Thoracic aorta (tissue), 2 donors: ENCODE results near the gene DGKD. TPM values are rescaled to one million over a fixed set of nuclear protein-coding genes. Genes with fewer than 3 reads are reported as not detected.

Experiments used
- ATAC-seq: fragments of 150-250 bp; one replicate; pipeline ENCODE4 v1.8.0; 2017; ENCODE audit warnings: low read depth; ENCODE audit not compliant: insufficient number of reproducible peaks, low FRiP score
- DNase-seq: peaks from one replicate; pipeline ENCODE4 v3.0.0-alpha.2; 2020; ENCODE audit warnings: low spot score
- H3K27ac ChIP-seq, 2 donors: fragments of 200-600 bp; sonication (generic); 1 replicate in 1 of 2; 2 replicates in 1 of 2; pipeline ENCODE4 v1.5.1; 2016; ENCODE audit warnings: mild to moderate bottlenecking in 2 of 2, moderate library complexity in 2 of 2
- H3K27me3 ChIP-seq: fragments of 200-600 bp; sonication (generic); replicated peaks from 2 replicates; pipeline ENCODE4 v1.6.0; 2016; ENCODE audit warnings: mild to moderate bottlenecking; ENCODE audit not compliant: insufficient read depth
- H3K36me3 ChIP-seq: fragments of 200-600 bp; sonication (generic); one replicate; pipeline ENCODE4 v1.5.1; 2016
- H3K4me1 ChIP-seq, 2 donors: fragments of 200-600 bp; sonication (generic); 1 replicate in 1 of 2; 2 replicates in 1 of 2; pipeline versions ENCODE4 v1.5.1 to v1.6.0; 2016; ENCODE audit warnings: low read depth in 2 of 2, mild to moderate bottlenecking in 1 of 2; ENCODE audit not compliant: control insufficient read depth in 1 of 2
- H3K4me3 ChIP-seq: fragments of 200-600 bp; sonication (generic); 2 replicates; pipeline ENCODE4 v1.5.1; 2016; ENCODE audit warnings: mild to moderate bottlenecking
- H3K9me3 ChIP-seq: fragments of 200-600 bp; sonication (generic); 2 replicates; pipeline ENCODE4 v1.5.1; 2016
- CTCF ChIP-seq: fragments of 200-600 bp; sonication (generic); IDR thresholded peaks from one replicate; pipeline ENCODE4 v1.5.1; 2019; ENCODE audit warnings: antibody characterized with exemption
- total RNA-seq, 2 donors: library from RNA; depleted of rRNA; stranded (reverse); fragments of >200 nt; gene quantifications; one replicate each; pipeline versions ENCODE4 v1.1.0 to v1.2.3, GENCODE V29; 2016

Gene DGKD
- total RNA-seq, 2 donors from 2014 or later = 47.3 to 47.9 TPM

- DNase-seq = no peak
- Histone ChIP-seq H3K27ac (no peak overlapping the region), H3K27me3 (no peaks in the 10 kb centered on the region), H3K4me1 (peaks cover 0 to 2% of the 10 kb centered on the region in 2 donors), H3K36me3 (no peaks in the 10 kb centered on the region), H3K4me3 (no peak overlapping the region), H3K9me3 (no peaks in the 10 kb centered on the region)
- no peak for TF ChIP-seq CTCF
- no peak for ATAC-seq
Measured at GRCh38 chr2:233402346-233402745, 48.1 kb downstream of the DGKD start.

- Histone ChIP-seq H3K27ac (no peak overlapping the region), H3K36me3 (no peaks in the 10 kb centered on the region), H3K27me3 (no peaks in the 10 kb centered on the region), H3K4me3 (no peak overlapping the region), H3K9me3 (no peaks in the 10 kb centered on the region), H3K4me1 (peaks cover 0 to 7% of the 10 kb centered on the region in 2 donors)
- DNase-seq (no peak), ATAC-seq (no peak)
- TF ChIP-seq CTCF = no peak
Measured at GRCh38 chr2:233402789-233403188, 48.5 kb downstream of the DGKD start.

- peak; percentile 37 for TF ChIP-seq CTCF
- no peaks in the 10 kb centered on the region for H3K36me3 ChIP-seq
- DNase-seq (no peak), ATAC-seq (no peak)
- peaks cover 12 to 21% of the 10 kb centered on the region in 2 donors for H3K4me1 ChIP-seq
- no peak overlapping the region for H3K27ac ChIP-seq
- H3K27me3 ChIP-seq = no peaks in the 10 kb centered on the region
- no peak overlapping the region for H3K4me3 ChIP-seq
- H3K9me3 ChIP-seq = no peaks in the 10 kb centered on the region
Measured at GRCh38 chr2:233404222-233404621, 49.9 kb downstream of the DGKD start.

GRCh38 chr2:233406865-233407264, 52.6 kb downstream of the DGKD start:
- no peak for ATAC-seq
- Histone ChIP-seq H3K4me1 (peaks cover 22 to 38% of the 10 kb centered on the region in 2 donors), H3K27me3 (no peaks in the 10 kb centered on the region), H3K36me3 (no peaks in the 10 kb centered on the region), H3K27ac (peak overlapping the region in 1 of 2 donors; percentile 84), H3K9me3 (no peaks in the 10 kb centered on the region), H3K4me3 (no peak overlapping the region)
- TF ChIP-seq CTCF = no peak
- DNase-seq = no peak

GRCh38 chr2:233407771-233408181, 53.5 kb downstream of the DGKD start:
- TF ChIP-seq CTCF = no peak
- Histone ChIP-seq H3K9me3 (peaks cover 2% of the 10 kb centered on the region), H3K4me1 (peaks cover 22 to 39% of the 10 kb centered on the region in 2 donors), H3K27ac (peak overlapping the region; percentile 56 to 84), H3K36me3 (no peaks in the 10 kb centered on the region), H3K4me3 (peak overlapping the region; percentile 4), H3K27me3 (no peaks in the 10 kb centered on the region)
- ATAC-seq = peak; percentile 33
- DNase-seq = no peak
